HCT116 (cell line): ENCODE data around the gene RPF1. TPM values are rescaled to one million over a fixed set of nuclear protein-coding genes. Genes with fewer than 3 reads are reported as not detected.

Experiments
- ATAC-seq: fragments of 200-7000 bp; cut with Tn5 transposase; 2 replicates; pipeline ENCODE4 v1.9.1; 2020; ENCODE audit warnings: mild to moderate bottlenecking, moderate library complexity
- BruUV-seq: library from RNA; stranded (reverse); fragments of 400-500 nt; replicated peaks from 2 replicates; lab custom pipeline; 2021; lab: Mats Ljungman, UMichigan
- CTCF ChIA-PET: fragments of 300-600 bp; sonication (Branson Sonifier 250); formaldehyde crosslinking; loops from one replicate; lab custom pipeline; 2021; ENCODE audit warnings: antibody characterized with exemption; lab: Charles Lee
- POLR2A ChIA-PET: fragments of 300-600, 350-600 bp; sonication (Branson Sonifier 250); formaldehyde crosslinking; loops from one replicate; lab custom pipeline; 2021; ENCODE audit warnings: antibody characterized with exemption; lab: Charles Lee
- RAD21 ChIA-PET, 2 experiments: fragments of 300-600 bp; sonication (Branson Sonifier 250); formaldehyde crosslinking; loops; one replicate each; lab custom pipeline; 2023; ENCODE audit warnings: low total read pairs in 2 of 2; ENCODE audit not compliant: uncharacterized antibody in 2 of 2, unreplicated experiment in 2 of 2, low non-redundant PET in 1 of 2; lab: Charles Lee
- DNase-seq: peaks from one replicate; pipeline ENCODE4 v3.0.0-alpha.2; 2010; ENCODE audit warnings: low read depth, low spot score
- H2AFZ ChIP-seq: fragments of 200-600 bp; shearing (Covaris generic), sonication (generic); 2 replicates; pipeline ENCODE4 v1.6.1; 2017; ENCODE audit warnings: low read depth, mixed run types, mixed read lengths, antibody characterized with exemption, low read length; ENCODE audit not compliant: poor library complexity, severe bottlenecking
- H3K27ac ChIP-seq: 2 replicates; pipeline ENCODE4 v1.5.1; 2012; ENCODE audit warnings: low read depth, low read length
- H3K27me3 ChIP-seq: fragments of 200-600 bp; sonication (generic); 2 replicates; pipeline ENCODE4 v1.6.1; 2016; ENCODE audit warnings: mixed run types, low read length, mixed read lengths; ENCODE audit not compliant: insufficient read depth
- H3K36me3 ChIP-seq, 2 experiments: fragments of 200-500 bp in 1 of 2; fragments of 200-600 bp in 1 of 2; sonication (Bioruptor generic) in 1 of 2; sonication (generic) in 1 of 2; 2 replicates each; pipeline versions ENCODE4 v1.5.1 to v1.6.1; 2014 to 2016; ENCODE audit warnings: low read length in 2 of 2, inconsistent platforms in 1 of 2, mixed read lengths in 1 of 2, mixed run types in 1 of 2; ENCODE audit not compliant: insufficient read depth in 2 of 2, control insufficient read depth in 1 of 2
- H3K4me1 ChIP-seq, 2 experiments: fragments of 200-600 bp in 1 of 2; sonication (generic) in 1 of 2; 2 replicates each; pipeline versions ENCODE4 v1.5.1 to v1.6.1; 2012 to 2017; ENCODE audit warnings: low read length in 2 of 2, inconsistent platforms in 1 of 2, mild to moderate bottlenecking in 1 of 2, mixed read lengths in 1 of 2, mixed run types in 1 of 2, moderate library complexity in 1 of 2; ENCODE audit not compliant: insufficient read depth in 2 of 2, control insufficient read depth in 1 of 2
- H3K4me2 ChIP-seq: fragments of 200-600 bp; sonication (generic); 2 replicates; pipeline ENCODE4 v1.6.1; 2017; ENCODE audit warnings: mixed run types, low read length, mixed read lengths
- H3K4me3 ChIP-seq, 2 experiments: fragments of 200-600 bp in 1 of 2; sonication (generic) in 1 of 2; replicated peaks in 1 of 2; 2 replicates each; pipeline ENCODE4 v1.5.1; 2011 to 2016; ENCODE audit warnings: low read length in 2 of 2, control low read depth in 1 of 2, low read depth in 1 of 2, mild to moderate bottlenecking in 1 of 2, mixed read lengths in 1 of 2, mixed run types in 1 of 2
- H3K79me2 ChIP-seq: fragments of 200-600 bp; sonication (generic); 2 replicates; pipeline ENCODE4 v1.6.1; 2017; ENCODE audit warnings: mild to moderate bottlenecking, mixed run types, low read length, moderate library complexity, mixed read lengths; ENCODE audit not compliant: insufficient read depth
- H3K9ac ChIP-seq: fragments of 200-600 bp; sonication (generic); 2 replicates; pipeline ENCODE4 v1.6.1; 2016; ENCODE audit warnings: low read length, mixed read lengths
- H3K9me2 ChIP-seq: fragments of 200-600 bp; sonication (generic), shearing (Covaris generic); 2 replicates; pipeline ENCODE4 v1.6.1; 2017; ENCODE audit warnings: mixed run types, mild to moderate bottlenecking, moderate library complexity; ENCODE audit not compliant: insufficient read depth
- H3K9me3 ChIP-seq, 2 experiments: fragments of 200-500 bp in 1 of 2; fragments of 200-600 bp in 1 of 2; sonication (Bioruptor generic) in 1 of 2; sonication (generic) in 1 of 2; 2 replicates each; pipeline ENCODE4 v1.6.1; 2014 to 2017; ENCODE audit warnings: low read length in 2 of 2, mixed read lengths in 2 of 2, inconsistent platforms in 1 of 2, low read depth in 1 of 2, mild to moderate bottlenecking in 1 of 2, mixed run types in 1 of 2, moderate library complexity in 1 of 2; ENCODE audit not compliant: control insufficient read depth in 1 of 2, insufficient read depth in 1 of 2
- H4K20me1 ChIP-seq: fragments of 200-600 bp; sonication (generic), shearing (Covaris generic); 2 replicates; pipeline ENCODE4 v1.6.1; 2017; ENCODE audit warnings: mixed run types, mild to moderate bottlenecking, moderate library complexity; ENCODE audit not compliant: insufficient read depth
- CBX3 ChIP-seq: IDR thresholded peaks from 2 replicates; pipeline ENCODE4 v1.6.1; 2012; ENCODE audit warnings: low read depth
- CEBPB ChIP-seq: IDR thresholded peaks from 2 replicates; pipeline ENCODE4 v1.6.1; 2012; ENCODE audit warnings: low read depth
- EGR1 ChIP-seq: IDR thresholded peaks from 2 replicates; pipeline ENCODE4 v1.6.1; 2012; ENCODE audit warnings: low read depth
- ELF1 ChIP-seq: IDR thresholded peaks from 2 replicates; pipeline ENCODE4 v1.6.1; 2012; ENCODE audit warnings: low read depth, borderline replicate concordance
- EZH2 ChIP-seq: fragments of 200-600 bp; sonication (generic); IDR thresholded peaks from 2 replicates; pipeline ENCODE4 v1.6.1; 2017; ENCODE audit warnings: antibody characterized with exemption, mixed run types
- EZH2phosphoT487 ChIP-seq: fragments of 200-600 bp; IDR thresholded peaks from 2 replicates; pipeline ENCODE4 v1.6.1; 2018; ENCODE audit warnings: antibody characterized with exemption, borderline replicate concordance
- JUND ChIP-seq: IDR thresholded peaks from 2 replicates; pipeline ENCODE4 v1.6.1; 2012
- POLR2A ChIP-seq: IDR thresholded peaks from 2 replicates; pipeline ENCODE4 v1.7.0; 2011; ENCODE audit warnings: borderline replicate concordance; ENCODE audit not compliant: insufficient read depth, insufficient read length; ENCODE audit errors: extremely low read depth
- POLR2AphosphoS5 ChIP-seq: IDR thresholded peaks from 2 replicates; pipeline ENCODE4 v1.6.1; 2011; ENCODE audit warnings: mild to moderate bottlenecking, low read depth, low read length, moderate library complexity
- RAD21 ChIP-seq: IDR thresholded peaks from 2 replicates; pipeline ENCODE4 v1.6.1; 2012; ENCODE audit warnings: low read depth, mild to moderate bottlenecking
- SIN3A ChIP-seq: IDR thresholded peaks from 2 replicates; pipeline ENCODE4 v1.6.1; 2012; ENCODE audit warnings: low read depth
- SRF ChIP-seq: IDR thresholded peaks from 2 replicates; pipeline ENCODE4 v1.6.1; 2012; ENCODE audit warnings: low read depth
- TCF7L2 ChIP-seq: IDR thresholded peaks from 2 replicates; pipeline ENCODE4 v1.7.0; 2011; ENCODE audit warnings: borderline replicate concordance, inconsistent platforms; ENCODE audit not compliant: insufficient read depth, insufficient read length; ENCODE audit errors: extremely low read depth
- YY1 ChIP-seq: IDR thresholded peaks from 2 replicates; pipeline ENCODE4 v1.6.1; 2011; ENCODE audit warnings: low read length, low read depth, moderate library complexity, mild to moderate bottlenecking; ENCODE audit not compliant: insufficient replicate concordance; ENCODE audit errors: extremely low read depth
- ZFX ChIP-seq: fragments of 450-650 bp; IDR thresholded peaks from 2 replicates; pipeline ENCODE4 v1.6.1; 2017
- intact Hi-C: fragments of 100-400 bp; cut with micrococcal nuclease; formaldehyde crosslinking; loops from 2 replicates; pipeline ENCODE4 v1.10.0; 2022
- total RNA-seq: library from RNA; stranded (reverse); gene quantifications from one replicate; pipeline ENCODE4 v1.2.1, GENCODE V29; 2021; ENCODE audit not compliant: unreplicated experiment
- TF ChIP-seq, protein P1 (sequence below), 3 experiments: fragments of 200-600 bp in 1 of 3; sonication (generic) in 1 of 3; IDR thresholded peaks in 2 of 3; conservative IDR thresholded peaks in 1 of 3; 2 replicates each; pipeline ENCODE4 v1.5.1; 2012 to 2017; ENCODE audit warnings: low read depth in 2 of 3, low read length in 2 of 3, antibody characterized with exemption in 1 of 3, borderline replicate concordance in 1 of 3, control low read depth in 1 of 3, mild to moderate bottlenecking in 1 of 3, mixed read lengths in 1 of 3, mixed run types in 1 of 3, moderate library complexity in 1 of 3; ENCODE audit not compliant: insufficient read depth in 1 of 3
- TF ChIP-seq, protein P2 (sequence below): IDR thresholded peaks from 2 replicates; pipeline ENCODE4 v1.6.1; 2012; ENCODE audit warnings: low read depth
- TF ChIP-seq, protein P3 (sequence below): IDR thresholded peaks from 2 replicates; pipeline ENCODE4 v1.6.1; 2012
- TF ChIP-seq, protein P4 (sequence below): IDR thresholded peaks from 2 replicates; pipeline ENCODE4 v1.6.1; 2011; ENCODE audit warnings: mild to moderate bottlenecking, low read length, moderate library complexity; ENCODE audit not compliant: insufficient replicate concordance; ENCODE audit errors: extremely low read depth

Gene RPF1
- total RNA-seq, 1 experiment from 2014 or later: 86.9 TPM

DNA sequence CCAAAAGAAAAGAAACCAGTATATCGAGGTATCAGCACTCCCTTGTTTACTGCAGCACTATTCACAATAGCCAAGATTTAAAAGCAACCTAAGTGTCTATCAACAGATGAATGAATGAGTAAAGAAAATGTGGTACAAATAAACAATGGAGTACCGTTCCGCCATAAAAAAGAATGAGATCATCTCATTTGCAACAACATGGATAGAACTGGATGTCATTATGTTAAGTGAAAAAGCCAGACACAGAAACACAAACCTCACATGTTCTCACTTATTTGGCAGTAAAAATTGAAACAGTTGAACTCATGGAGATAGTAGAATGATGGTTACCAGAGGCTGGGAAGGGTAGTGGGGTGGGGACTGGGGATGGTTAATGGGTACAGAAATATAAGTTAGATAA, 31.6 kb downstream of the RPF1 start:
- no peaks in the 10 kb centered on the region for H3K9me2 ChIP-seq
- H3K27me3 ChIP-seq: no peaks in the 10 kb centered on the region
- TF ChIP-seq SIN3A (no peak), RAD21 (no peak), TCF7L2 (no peak), ZFX (no peak), POLR2AphosphoS5 (no peak), POLR2A (no peak), YY1 (no peak), ELF1 (no peak), EZH2phosphoT487 (no peak), EZH2 (no peak), SRF (no peak), JUND (no peak), CBX3 (no peak), EGR1 (no peak), CEBPB (no peak)
- TF ChIP-seq, protein P1, sequence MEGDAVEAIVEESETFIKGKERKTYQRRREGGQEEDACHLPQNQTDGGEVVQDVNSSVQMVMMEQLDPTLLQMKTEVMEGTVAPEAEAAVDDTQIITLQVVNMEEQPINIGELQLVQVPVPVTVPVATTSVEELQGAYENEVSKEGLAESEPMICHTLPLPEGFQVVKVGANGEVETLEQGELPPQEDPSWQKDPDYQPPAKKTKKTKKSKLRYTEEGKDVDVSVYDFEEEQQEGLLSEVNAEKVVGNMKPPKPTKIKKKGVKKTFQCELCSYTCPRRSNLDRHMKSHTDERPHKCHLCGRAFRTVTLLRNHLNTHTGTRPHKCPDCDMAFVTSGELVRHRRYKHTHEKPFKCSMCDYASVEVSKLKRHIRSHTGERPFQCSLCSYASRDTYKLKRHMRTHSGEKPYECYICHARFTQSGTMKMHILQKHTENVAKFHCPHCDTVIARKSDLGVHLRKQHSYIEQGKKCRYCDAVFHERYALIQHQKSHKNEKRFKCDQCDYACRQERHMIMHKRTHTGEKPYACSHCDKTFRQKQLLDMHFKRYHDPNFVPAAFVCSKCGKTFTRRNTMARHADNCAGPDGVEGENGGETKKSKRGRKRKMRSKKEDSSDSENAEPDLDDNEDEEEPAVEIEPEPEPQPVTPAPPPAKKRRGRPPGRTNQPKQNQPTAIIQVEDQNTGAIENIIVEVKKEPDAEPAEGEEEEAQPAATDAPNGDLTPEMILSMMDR (IDR thresholded peaks at IDR 0.05 in 2 of 3, conservative IDR thresholded peaks at IDR 0.05 in 1 of 3; ENCODE audit: borderline replicate concordance in 1 of 3, insufficient read depth in 1 of 3, low read depth in 2 of 3, low read length in 2 of 3): no peak
- TF ChIP-seq, protein P2, sequence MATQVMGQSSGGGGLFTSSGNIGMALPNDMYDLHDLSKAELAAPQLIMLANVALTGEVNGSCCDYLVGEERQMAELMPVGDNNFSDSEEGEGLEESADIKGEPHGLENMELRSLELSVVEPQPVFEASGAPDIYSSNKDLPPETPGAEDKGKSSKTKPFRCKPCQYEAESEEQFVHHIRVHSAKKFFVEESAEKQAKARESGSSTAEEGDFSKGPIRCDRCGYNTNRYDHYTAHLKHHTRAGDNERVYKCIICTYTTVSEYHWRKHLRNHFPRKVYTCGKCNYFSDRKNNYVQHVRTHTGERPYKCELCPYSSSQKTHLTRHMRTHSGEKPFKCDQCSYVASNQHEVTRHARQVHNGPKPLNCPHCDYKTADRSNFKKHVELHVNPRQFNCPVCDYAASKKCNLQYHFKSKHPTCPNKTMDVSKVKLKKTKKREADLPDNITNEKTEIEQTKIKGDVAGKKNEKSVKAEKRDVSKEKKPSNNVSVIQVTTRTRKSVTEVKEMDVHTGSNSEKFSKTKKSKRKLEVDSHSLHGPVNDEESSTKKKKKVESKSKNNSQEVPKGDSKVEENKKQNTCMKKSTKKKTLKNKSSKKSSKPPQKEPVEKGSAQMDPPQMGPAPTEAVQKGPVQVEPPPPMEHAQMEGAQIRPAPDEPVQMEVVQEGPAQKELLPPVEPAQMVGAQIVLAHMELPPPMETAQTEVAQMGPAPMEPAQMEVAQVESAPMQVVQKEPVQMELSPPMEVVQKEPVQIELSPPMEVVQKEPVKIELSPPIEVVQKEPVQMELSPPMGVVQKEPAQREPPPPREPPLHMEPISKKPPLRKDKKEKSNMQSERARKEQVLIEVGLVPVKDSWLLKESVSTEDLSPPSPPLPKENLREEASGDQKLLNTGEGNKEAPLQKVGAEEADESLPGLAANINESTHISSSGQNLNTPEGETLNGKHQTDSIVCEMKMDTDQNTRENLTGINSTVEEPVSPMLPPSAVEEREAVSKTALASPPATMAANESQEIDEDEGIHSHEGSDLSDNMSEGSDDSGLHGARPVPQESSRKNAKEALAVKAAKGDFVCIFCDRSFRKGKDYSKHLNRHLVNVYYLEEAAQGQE: no peak
- TF ChIP-seq, protein P3, sequence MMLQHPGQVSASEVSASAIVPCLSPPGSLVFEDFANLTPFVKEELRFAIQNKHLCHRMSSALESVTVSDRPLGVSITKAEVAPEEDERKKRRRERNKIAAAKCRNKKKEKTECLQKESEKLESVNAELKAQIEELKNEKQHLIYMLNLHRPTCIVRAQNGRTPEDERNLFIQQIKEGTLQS: no peak
- TF ChIP-seq, protein P4, sequence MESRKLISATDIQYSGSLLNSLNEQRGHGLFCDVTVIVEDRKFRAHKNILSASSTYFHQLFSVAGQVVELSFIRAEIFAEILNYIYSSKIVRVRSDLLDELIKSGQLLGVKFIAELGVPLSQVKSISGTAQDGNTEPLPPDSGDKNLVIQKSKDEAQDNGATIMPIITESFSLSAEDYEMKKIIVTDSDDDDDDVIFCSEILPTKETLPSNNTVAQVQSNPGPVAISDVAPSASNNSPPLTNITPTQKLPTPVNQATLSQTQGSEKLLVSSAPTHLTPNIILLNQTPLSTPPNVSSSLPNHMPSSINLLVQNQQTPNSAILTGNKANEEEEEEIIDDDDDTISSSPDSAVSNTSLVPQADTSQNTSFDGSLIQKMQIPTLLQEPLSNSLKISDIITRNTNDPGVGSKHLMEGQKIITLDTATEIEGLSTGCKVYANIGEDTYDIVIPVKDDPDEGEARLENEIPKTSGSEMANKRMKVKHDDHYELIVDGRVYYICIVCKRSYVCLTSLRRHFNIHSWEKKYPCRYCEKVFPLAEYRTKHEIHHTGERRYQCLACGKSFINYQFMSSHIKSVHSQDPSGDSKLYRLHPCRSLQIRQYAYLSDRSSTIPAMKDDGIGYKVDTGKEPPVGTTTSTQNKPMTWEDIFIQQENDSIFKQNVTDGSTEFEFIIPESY: no peak
- TF ChIP-seq, all 23 proteins: peak for 0
- ATAC-seq: no peak
- intact Hi-C loops: no loop called here
- Histone ChIP-seq H2AFZ (no peak overlapping the region), H3K4me2 (no peak overlapping the region), H3K9ac (no peak overlapping the region), H3K79me2 (peaks cover 14% of the 10 kb centered on the region), H3K27ac (no peak overlapping the region), H4K20me1 (no peaks in the 10 kb centered on the region), H3K9me3 (peaks cover 0 to 9% of the 10 kb centered on the region in 2 experiments; a peak in 2 of 4 replicates), H3K4me1 (peaks cover 7 to 9% of the 10 kb centered on the region in 2 experiments), H3K4me3 (no peak overlapping the region), H3K36me3 (no peaks in the 10 kb centered on the region)
- RAD21 ChIA-PET: no interaction called here
- CTCF ChIA-PET: no interaction called here
- BruUV-seq: no TSS peak
- no peak for DNase-seq
- POLR2A ChIA-PET: no interaction called here
